MM.1S (cell line): ENCODE results near the gene AGBL1.

Source experiments
- DNase-seq: peaks from one replicate; pipeline ENCODE4 v3.0.0-alpha.2; 2015
- H2AFZ ChIP-seq: fragments of 300-600 bp; sonication (generic); 2 replicates; pipeline ENCODE4 v1.6.0; 2016; ENCODE audit warnings: antibody characterized with exemption, low read length
- H3F3A ChIP-seq: fragments of 300-600 bp; sonication (generic); 2 replicates; pipeline ENCODE4 v1.6.1; 2016; ENCODE audit warnings: mild to moderate bottlenecking, antibody characterized with exemption, low read length, moderate library complexity, mixed read lengths; ENCODE audit not compliant: insufficient read depth
- H3K27ac ChIP-seq: fragments of 300-600 bp; sonication (generic); 2 replicates; pipeline ENCODE4 v1.5.1; 2016; ENCODE audit warnings: mild to moderate bottlenecking, low read length
- H3K27me3 ChIP-seq: fragments of 300-600 bp; sonication (generic); replicated peaks from 2 replicates; pipeline ENCODE4 v1.6.0; 2016; ENCODE audit warnings: low read length; ENCODE audit not compliant: insufficient read depth
- H3K36me3 ChIP-seq: fragments of 300-600 bp; sonication (generic); replicated peaks from 2 replicates; pipeline ENCODE4 v1.6.1; 2016; ENCODE audit warnings: mild to moderate bottlenecking, low read length, mixed read lengths; ENCODE audit not compliant: insufficient read depth
- H3K4me1 ChIP-seq: fragments of 300-600 bp; sonication (generic); 2 replicates; pipeline ENCODE4 v1.6.1; 2016; ENCODE audit warnings: low read length, mixed read lengths
- H3K4me2 ChIP-seq: fragments of 300-600 bp; sonication (generic); 2 replicates; pipeline ENCODE4 v1.6.0; 2016; ENCODE audit warnings: low read depth, low read length
- H3K4me3 ChIP-seq: fragments of 300-600 bp; sonication (generic); 2 replicates; pipeline ENCODE4 v1.5.1; 2016; ENCODE audit warnings: low read length, mixed read lengths
- H3K79me2 ChIP-seq: fragments of 300-600 bp; sonication (generic); 2 replicates; pipeline ENCODE4 v1.6.1; 2016; ENCODE audit warnings: mixed run types, low read length, mixed read lengths
- H3K9ac ChIP-seq: fragments of 300-600 bp; sonication (generic); 2 replicates; pipeline ENCODE4 v1.6.1; 2016; ENCODE audit warnings: low read length, mixed read lengths
- H3K9me2 ChIP-seq: fragments of 300-600 bp; sonication (generic); replicated peaks from 2 replicates; pipeline ENCODE4 v1.6.1; 2016; ENCODE audit warnings: mild to moderate bottlenecking, low read length, mixed read lengths; ENCODE audit not compliant: insufficient read depth
- H3K9me3 ChIP-seq: fragments of 300-600 bp; sonication (generic); replicated peaks from 2 replicates; pipeline ENCODE4 v1.6.1; 2016; ENCODE audit warnings: mild to moderate bottlenecking, low read length, mixed read lengths; ENCODE audit not compliant: insufficient read depth
- H4K20me1 ChIP-seq: fragments of 300-600 bp; sonication (generic); 2 replicates; pipeline ENCODE4 v1.6.1; 2016; ENCODE audit warnings: mild to moderate bottlenecking, low read length, moderate library complexity, mixed read lengths; ENCODE audit not compliant: insufficient read depth
- EZH2 ChIP-seq: fragments of 300-600 bp; sonication (generic); optimal IDR thresholded peaks from 2 replicates; pipeline ENCODE3; 2017; ENCODE audit warnings: low read depth, mild to moderate bottlenecking, antibody characterized with exemption, low read length, mixed read lengths
- EZH2phosphoT487 ChIP-seq: fragments of 300-600 bp; sonication (generic); IDR thresholded peaks from 2 replicates; pipeline ENCODE4 v1.6.1; 2018; ENCODE audit warnings: antibody characterized with exemption, low read length
- TF ChIP-seq, protein P1 (sequence below): fragments of 300-600 bp; sonication (generic); IDR thresholded peaks from 2 replicates; pipeline ENCODE4 v1.5.1; 2016; ENCODE audit warnings: antibody characterized with exemption, low read length, mixed read lengths

AGBL1 gene

GRCh38 chr15:86316216-86316615, 236.5 kb downstream of the AGBL1 start:
- TF ChIP-seq EZH2: no peak
- TF ChIP-seq EZH2phosphoT487: no peak
- TF ChIP-seq, protein P1, sequence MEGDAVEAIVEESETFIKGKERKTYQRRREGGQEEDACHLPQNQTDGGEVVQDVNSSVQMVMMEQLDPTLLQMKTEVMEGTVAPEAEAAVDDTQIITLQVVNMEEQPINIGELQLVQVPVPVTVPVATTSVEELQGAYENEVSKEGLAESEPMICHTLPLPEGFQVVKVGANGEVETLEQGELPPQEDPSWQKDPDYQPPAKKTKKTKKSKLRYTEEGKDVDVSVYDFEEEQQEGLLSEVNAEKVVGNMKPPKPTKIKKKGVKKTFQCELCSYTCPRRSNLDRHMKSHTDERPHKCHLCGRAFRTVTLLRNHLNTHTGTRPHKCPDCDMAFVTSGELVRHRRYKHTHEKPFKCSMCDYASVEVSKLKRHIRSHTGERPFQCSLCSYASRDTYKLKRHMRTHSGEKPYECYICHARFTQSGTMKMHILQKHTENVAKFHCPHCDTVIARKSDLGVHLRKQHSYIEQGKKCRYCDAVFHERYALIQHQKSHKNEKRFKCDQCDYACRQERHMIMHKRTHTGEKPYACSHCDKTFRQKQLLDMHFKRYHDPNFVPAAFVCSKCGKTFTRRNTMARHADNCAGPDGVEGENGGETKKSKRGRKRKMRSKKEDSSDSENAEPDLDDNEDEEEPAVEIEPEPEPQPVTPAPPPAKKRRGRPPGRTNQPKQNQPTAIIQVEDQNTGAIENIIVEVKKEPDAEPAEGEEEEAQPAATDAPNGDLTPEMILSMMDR: no peak
- Histone ChIP-seq H3K27ac (no peak overlapping the region), H3K9me3 (no peaks in the 10 kb centered on the region), H2AFZ (no peak overlapping the region), H3K27me3 (no peaks in the 10 kb centered on the region), H3K4me3 (no peak overlapping the region), H3K9me2 (no peaks in the 10 kb centered on the region), H4K20me1 (no peaks in the 10 kb centered on the region), H3K36me3 (no peaks in the 10 kb centered on the region), H3F3A (no peaks in the 10 kb centered on the region), H3K4me2 (no peak overlapping the region), H3K9ac (no peak overlapping the region), H3K79me2 (no peaks in the 10 kb centered on the region), H3K4me1 (no peaks in the 10 kb centered on the region)
- no peak for DNase-seq

GRCh38 chr15:86316726-86317383, 237.2 kb downstream of the AGBL1 start:
- H3K9me2 ChIP-seq: no peaks in the 10 kb centered on the region
- H3F3A ChIP-seq: no peaks in the 10 kb centered on the region
- no peak overlapping the region for H2AFZ ChIP-seq
- no peak overlapping the region for H3K27ac ChIP-seq
- no peaks in the 10 kb centered on the region for H3K36me3 ChIP-seq
- H4K20me1 ChIP-seq: no peaks in the 10 kb centered on the region
- no peak overlapping the region for H3K4me2 ChIP-seq
- H3K79me2 ChIP-seq: no peaks in the 10 kb centered on the region
- H3K9ac ChIP-seq: no peak overlapping the region
- no peaks in the 10 kb centered on the region for H3K27me3 ChIP-seq
- TF ChIP-seq EZH2phosphoT487: no peak
- TF ChIP-seq EZH2: no peak
- TF ChIP-seq, protein P1: no peak
- DNase-seq: no peak
- no peaks in the 10 kb centered on the region for H3K9me3 ChIP-seq
- H3K4me1 ChIP-seq: no peaks in the 10 kb centered on the region
- no peak overlapping the region for H3K4me3 ChIP-seq

GRCh38 chr15:86317384-86317740, 237.7 kb downstream of the AGBL1 start:
- TF ChIP-seq EZH2phosphoT487: no peak
- TF ChIP-seq, protein P1: no peak
- TF ChIP-seq EZH2: no peak
- H3K27ac ChIP-seq: no peak overlapping the region
- no peaks in the 10 kb centered on the region for H3K36me3 ChIP-seq
- H3K27me3 ChIP-seq: no peaks in the 10 kb centered on the region
- no peaks in the 10 kb centered on the region for H3K9me2 ChIP-seq
- no peaks in the 10 kb centered on the region for H4K20me1 ChIP-seq
- no peak overlapping the region for H3K4me2 ChIP-seq
- no peak overlapping the region for H2AFZ ChIP-seq
- no peaks in the 10 kb centered on the region for H3K4me1 ChIP-seq
- no peak overlapping the region for H3K9ac ChIP-seq
- no peak overlapping the region for H3K4me3 ChIP-seq
- DNase-seq: no peak
- H3F3A ChIP-seq: no peaks in the 10 kb centered on the region
- H3K9me3 ChIP-seq: no peaks in the 10 kb centered on the region
- H3K79me2 ChIP-seq: no peaks in the 10 kb centered on the region
